Right lobe of liver (tissue), 4 donors: ENCODE results near the gene TNIK.

ENCODE experiments used
- CTCF ChIP-seq, 4 donors: fragments of 200-600 bp in 3 of 4; fragments of 450-650 bp in 1 of 4; IDR thresholded peaks; one replicate each; pipeline versions ENCODE4 v1.5.1 to v1.8.0; 2016 to 2022; ENCODE audit warnings: antibody characterized with exemption in 4 of 4, mild to moderate bottlenecking in 2 of 4
- POLR2A ChIP-seq: fragments of 450-650 bp; IDR thresholded peaks from one replicate; pipeline ENCODE4 v1.6.1; 2017; ENCODE audit warnings: antibody characterized with exemption, mild to moderate bottlenecking
- donor health status: DM: no; HTN: no; CAD: no.
- donor health status: DM: no; HTN: no; CAD: no.
- donor health status: DM: no; HTN: yes; CAD: no.

- TF ChIP-seq CTCF (IDR thresholded peaks at IDR 0.05) (no peak), POLR2A (no peak)
Measured at GRCh38 chr3:171393032-171393744, 67.0 kb downstream of the TNIK start.
